ENCODE data around the gene C7orf33. TPM values are rescaled to one million over a fixed set of nuclear protein-coding genes. Genes with fewer than 3 reads are reported as not detected.

C7orf33 gene
- total and polyA plus RNA-seq, 9 of the 15 experiments (the other 6 are each of a cell fraction or from before 2014, with no cell fraction given), result 0.04 TPM; not detected in 8

DNA sequence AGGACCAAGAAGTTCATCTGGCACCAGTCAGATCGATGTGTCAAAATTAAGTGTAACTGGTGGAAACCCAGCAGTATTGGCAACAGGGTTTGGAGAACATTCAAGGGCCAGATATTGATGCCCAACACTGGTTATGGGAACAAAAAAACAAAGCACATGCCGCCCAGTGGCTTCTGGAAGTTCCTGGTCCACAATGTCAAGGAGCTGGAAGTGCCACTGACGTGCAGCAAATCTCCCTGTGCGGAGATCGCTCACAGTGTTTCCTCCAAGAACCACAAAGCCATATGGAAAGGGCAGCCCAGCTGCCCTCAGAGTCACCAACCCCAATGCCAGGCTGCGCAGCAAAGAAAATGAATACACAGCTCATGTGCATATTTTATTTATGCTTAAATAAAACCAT lies 10.1 kb upstream of the C7orf33 start:
- H3K4me1 ChIP-seq (replicated peaks in 1 of 2; ENCODE audit: control insufficient read depth in 2 of 2, insufficient read depth in 2 of 2, low read length in 2 of 2), result no peaks in the 10 kb centered on the region
- H3K27ac ChIP-seq (ENCODE audit: extremely low read depth, low read depth, low read length), result no peak overlapping the region
- no peaks in the 10 kb centered on the region for H3K79me2 ChIP-seq (ENCODE audit: control insufficient read depth, insufficient read depth, low read length)
- H3K4me2 ChIP-seq (ENCODE audit: insufficient read depth, low read length), result no peak overlapping the region
- H2AFZ ChIP-seq (ENCODE audit: low read depth, low read length), result no peak overlapping the region
- ChIA-PET CTCF (ENCODE audit: low intra/inter-chr PET ratio) (no interaction called here), POLR2A (interaction anchor here (1.1 kb wide), 1 partner anchor 9 kb away, joined by 6 read pairs; no protein-coding TSS in a partner anchor)
- no peak for TF ChIP-seq MEF2D (tag; conservative IDR thresholded peaks at IDR 0.05; ENCODE audit: low read depth)
- no peak for TF ChIP-seq ZNF740 (CRISPR knock-in tag; IDR thresholded peaks at IDR 0.05)
- TF ChIP-seq ZNF740 (tag; IDR thresholded peaks at IDR 0.05), result no peak
- TF ChIP-seq CUX1 (CRISPR knock-in tag; IDR thresholded peaks at IDR 0.05), result no peak
- no peak for TF ChIP-seq OTX1 (CRISPR knock-in tag; IDR thresholded peaks at IDR 0.05)
- no peak for TF ChIP-seq XRCC5 (IDR thresholded peaks at IDR 0.05; ENCODE audit: low read depth, low read length)
- TF ChIP-seq TRIM28 (IDR thresholded peaks at IDR 0.05), result no peak
- no peak for TF ChIP-seq MTF1 (CRISPR knock-in tag; IDR thresholded peaks at IDR 0.05; ENCODE audit: borderline replicate concordance)
- no peak for TF ChIP-seq FOXK1 (CRISPR knock-in tag; IDR thresholded peaks at IDR 0.05; ENCODE audit: borderline replicate concordance)
- TF ChIP-seq KLF10 (CRISPR knock-in tag; IDR thresholded peaks at IDR 0.05), result no peak
- no peak for TF ChIP-seq ZNF583 (CRISPR knock-in tag; IDR thresholded peaks at IDR 0.05)
- ATAC-seq (no peak), FAIRE-seq (no peak), DNase-seq (ENCODE audit: extremely low read depth in 1 of 4, low spot score in 3 of 4) (no peak)
- no TSS peak for BruUV-seq (replicated peaks)
- H3K27me3 ChIP-seq (ENCODE audit: control insufficient read depth in 2 of 2, insufficient read depth in 2 of 2, low read length in 2 of 2), result peaks cover 3 to 36% of the 10 kb centered on the region in 2 experiments
- no peaks in the 10 kb centered on the region for H3K36me3 ChIP-seq (ENCODE audit: control insufficient read depth, insufficient read depth, low read length)
- no peak overlapping the region for H3K4me3 ChIP-seq
- H3K9ac ChIP-seq (ENCODE audit: insufficient read depth in 1 of 2, low read depth in 2 of 2, low read length in 2 of 2), result no peak overlapping the region
- WGBS (ENCODE audit: insufficient coverage, low coverage, missing lambda C conversion rate), result 12% methylated on average over 6 of the region's 6 CpGs
- no peaks in the 10 kb centered on the region for H4K20me1 ChIP-seq (replicated peaks; ENCODE audit: control insufficient read depth, insufficient read depth, low read length)
- H3K9me3 ChIP-seq (replicated peaks; ENCODE audit: control insufficient read depth, insufficient read depth, low read depth, low read length), result no peaks in the 10 kb centered on the region
- no peaks in the 10 kb centered on the region for H3K9me1 ChIP-seq (ENCODE audit: control insufficient read depth, insufficient read depth, low read length)
- in situ Hi-C loops (cut with MboI) (loop anchor here (25.0 kb wide), 1 partner anchor 382 kb away; no protein-coding TSS in a partner anchor), intact Hi-C loops (cut with micrococcal nuclease) (no loop called here)
